ENCODE data around the gene CMYA5.
"Not testable (repeated sequence)": the region's sequence is repeated elsewhere in the genome, so short reads cannot be mapped to it uniquely, and the experiment has no call there.

The CMYA5 gene

GRCh38 chr5:79689541-79690466 is at the start of gene CMYA5:
Gene CMYA5 (plus strand): TSS chr5:79689836. CDS start chr5:79689908, 72 bp downstream.
- no peak for DNase-seq

DNA sequence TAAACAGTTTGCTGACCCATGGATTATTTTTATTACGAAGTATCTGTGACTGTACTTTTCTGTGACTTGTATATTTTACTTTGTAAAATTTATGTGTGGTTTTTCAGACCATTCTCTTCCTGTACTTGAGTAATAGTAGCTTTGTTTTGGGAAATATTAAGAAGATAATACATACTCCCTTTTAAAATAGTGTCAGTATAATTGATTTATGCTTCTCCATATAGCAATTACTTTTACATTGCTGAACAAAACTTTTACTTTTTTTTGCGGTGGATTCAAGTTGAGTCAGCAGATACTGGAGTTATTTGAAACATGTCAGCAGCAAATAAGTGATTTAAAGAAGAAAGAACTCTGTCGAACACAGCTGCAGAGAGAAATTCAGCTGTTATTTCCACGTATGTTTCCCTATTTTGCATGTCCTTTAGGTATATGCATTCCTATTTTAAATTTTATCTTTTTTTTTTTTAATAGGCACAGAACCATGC is 49.0 kb upstream of the CMYA5 start:
- no peak for DNase-seq

- DNase-seq = no peak
Measured at GRCh38 chr5:79641414-79641813, 48.2 kb upstream of the CMYA5 start.

DNA sequence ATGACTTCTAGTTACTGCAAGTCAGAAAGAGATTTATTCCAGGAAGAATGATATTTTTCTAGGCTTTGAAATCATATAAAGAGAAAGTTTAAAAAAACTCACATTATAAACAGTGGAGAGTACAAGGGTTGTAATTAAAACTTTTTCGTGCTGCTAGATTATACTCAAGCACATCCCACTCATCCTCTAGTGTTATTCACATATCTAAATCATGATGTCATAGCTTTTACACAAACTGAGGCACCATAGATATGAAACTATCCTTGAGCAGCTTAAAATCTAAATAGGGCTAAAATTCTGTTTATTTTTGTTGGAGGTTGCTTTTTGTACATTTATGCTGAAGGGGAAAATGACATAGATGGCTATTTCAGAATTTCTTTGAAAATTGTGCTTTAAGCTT is 47.4 kb upstream of the CMYA5 start:
- DNase-seq = no peak

DNA sequence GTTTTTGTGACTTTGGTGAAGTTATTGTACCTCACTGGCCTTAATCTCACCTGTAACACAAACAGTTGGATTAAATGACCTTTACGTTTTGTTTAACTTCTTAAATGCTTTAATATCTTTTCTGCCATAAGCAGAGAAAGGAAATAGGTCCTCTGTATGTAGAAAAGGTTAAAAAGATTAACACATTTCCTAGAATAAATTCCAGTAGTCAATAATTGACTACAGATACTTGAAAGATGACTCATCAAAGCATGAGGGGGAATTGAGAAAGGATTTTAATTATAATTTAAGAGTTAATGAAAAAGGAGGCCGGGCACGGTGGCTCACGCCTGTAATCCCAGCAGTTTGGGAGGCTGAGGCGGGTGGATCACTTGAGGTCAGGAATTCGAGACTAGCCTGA is 35.8 kb upstream of the CMYA5 start:
- no peak for DNase-seq

DNA sequence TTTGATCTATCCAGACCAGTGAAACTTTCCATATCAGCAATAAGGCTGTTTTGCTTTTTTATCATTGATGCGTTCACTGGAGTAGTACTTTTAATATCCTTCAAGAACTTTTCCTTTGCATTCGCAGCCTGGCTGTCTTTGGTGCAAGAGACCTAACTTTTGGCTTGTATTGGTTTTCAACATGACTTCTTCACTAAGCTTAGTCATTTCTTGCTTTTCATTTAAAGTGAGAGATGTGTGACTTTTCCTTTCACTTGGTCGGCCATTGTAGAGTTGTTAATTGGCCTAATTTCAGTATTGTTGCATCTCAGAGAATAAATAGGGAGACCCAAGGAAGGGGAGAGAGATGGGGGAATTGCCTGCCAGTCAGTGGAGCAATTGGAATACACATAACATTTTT is 26.4 kb upstream of the CMYA5 start:
- no peak for DNase-seq

- DNase-seq = no peak
Measured at GRCh38 chr5:79666758-79667157, 22.9 kb upstream of the CMYA5 start.

DNA sequence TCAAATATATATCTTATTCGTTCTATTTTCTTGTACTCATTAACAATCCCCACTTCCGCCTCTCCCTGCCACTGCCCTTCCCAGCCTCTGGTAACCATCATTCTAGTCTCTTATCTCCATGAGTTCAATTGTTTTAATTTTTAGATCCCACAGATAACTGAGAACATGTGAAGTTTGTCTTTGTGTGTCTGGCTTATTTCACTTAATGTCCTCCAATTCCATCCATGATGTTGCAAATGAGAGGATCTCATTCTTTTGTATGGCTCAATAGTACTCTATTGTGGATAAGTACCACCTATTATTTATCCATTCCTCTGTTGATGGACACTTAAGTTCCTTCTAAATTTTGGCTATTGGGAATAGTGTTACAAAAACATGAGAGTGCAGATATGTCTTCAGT is 17.2 kb upstream of the CMYA5 start:
- no peak for DNase-seq

- not testable (repeated sequence) for DNase-seq
Measured at GRCh38 chr5:79676354-79676753, 13.3 kb upstream of the CMYA5 start.

DNA sequence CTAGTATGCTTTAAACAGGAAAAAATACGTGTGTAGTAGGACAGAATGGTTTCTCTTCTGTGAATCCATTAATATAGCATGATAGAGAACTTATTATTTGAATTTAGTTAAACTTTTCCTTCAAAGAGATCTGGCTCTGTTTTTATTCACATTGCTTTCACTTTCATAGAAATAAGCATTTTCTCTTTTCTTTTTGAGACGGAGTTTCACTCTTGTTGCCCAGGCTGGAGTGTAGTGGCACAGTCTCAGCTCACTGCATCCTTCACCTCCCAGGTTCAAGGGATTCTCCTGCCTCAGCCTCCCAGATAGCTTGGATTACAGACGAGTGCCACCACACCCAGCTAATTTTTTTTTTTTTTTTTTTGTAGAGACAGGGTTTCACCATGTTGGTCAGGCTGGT is 7.5 kb upstream of the CMYA5 start:
- DNase-seq = not testable (repeated sequence)

GRCh38 chr5:79684782-79685181 is 4.9 kb upstream of the CMYA5 start:
- DNase-seq = no peak

- no peak for DNase-seq
Measured at GRCh38 chr5:79685627-79686026, 4.0 kb upstream of the CMYA5 start.

GRCh38 chr5:79686799-79687198 is 2.8 kb upstream of the CMYA5 start:
- DNase-seq = no peak

DNA sequence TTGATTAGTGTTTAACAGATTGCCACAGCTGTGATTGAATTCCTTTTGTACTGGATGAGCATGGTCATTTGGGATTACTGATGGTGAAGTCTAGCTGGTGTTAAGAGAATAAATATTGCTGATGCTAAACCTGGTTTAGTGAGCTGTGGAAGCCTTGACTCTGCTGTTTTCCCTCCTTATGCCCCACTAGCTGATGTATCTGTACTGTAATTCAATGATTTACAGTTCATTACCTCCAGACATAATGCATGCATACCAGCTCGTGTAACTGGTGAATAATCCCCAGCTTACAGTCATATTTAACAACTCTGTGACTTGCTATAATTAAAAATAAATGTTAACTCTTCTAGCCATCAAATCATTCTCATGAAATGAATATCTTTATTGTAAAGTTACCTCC is 1.7 kb upstream of the CMYA5 start:
- DNase-seq = no peak

DNA sequence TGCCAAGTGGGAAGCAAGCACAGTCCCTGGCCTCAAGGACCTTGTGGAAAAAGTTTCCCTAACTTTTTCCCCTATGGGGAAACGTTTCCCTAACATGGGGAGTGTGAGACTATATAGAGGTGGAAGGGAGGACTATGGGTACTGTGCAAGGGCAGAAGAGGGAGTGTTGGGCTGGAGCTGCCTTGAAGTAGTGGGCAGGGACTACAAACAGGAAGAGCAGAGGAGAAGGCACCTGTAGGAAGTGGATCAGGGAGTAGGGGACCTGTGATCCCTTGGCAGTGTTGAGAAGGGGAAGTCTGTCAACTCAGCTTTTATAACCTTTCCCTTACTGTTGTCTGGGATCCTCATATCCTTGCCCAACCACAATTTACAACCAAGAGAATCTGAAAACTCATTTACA is 1.4 kb downstream of the CMYA5 start:
- DNase-seq = no peak

DNA sequence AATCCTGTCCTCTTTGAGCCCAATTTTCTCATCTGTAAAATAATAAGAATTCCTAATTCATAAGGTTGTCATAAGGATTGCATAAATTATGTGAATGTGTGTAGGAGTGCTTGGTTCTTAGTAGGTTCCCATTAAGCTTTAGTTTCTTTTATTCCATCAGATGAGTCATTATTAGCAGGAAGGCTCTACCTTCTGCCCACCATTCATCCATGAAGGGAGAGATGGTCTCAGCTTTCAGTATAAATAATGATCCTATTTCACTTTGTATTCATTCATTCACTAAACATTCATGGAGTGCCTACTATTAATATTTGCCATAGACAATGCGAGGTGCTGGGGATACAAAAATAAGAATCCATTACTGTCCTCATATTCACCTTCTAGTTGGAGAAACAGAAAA is 3.0 kb downstream of the CMYA5 start:
- no peak for DNase-seq

DNA sequence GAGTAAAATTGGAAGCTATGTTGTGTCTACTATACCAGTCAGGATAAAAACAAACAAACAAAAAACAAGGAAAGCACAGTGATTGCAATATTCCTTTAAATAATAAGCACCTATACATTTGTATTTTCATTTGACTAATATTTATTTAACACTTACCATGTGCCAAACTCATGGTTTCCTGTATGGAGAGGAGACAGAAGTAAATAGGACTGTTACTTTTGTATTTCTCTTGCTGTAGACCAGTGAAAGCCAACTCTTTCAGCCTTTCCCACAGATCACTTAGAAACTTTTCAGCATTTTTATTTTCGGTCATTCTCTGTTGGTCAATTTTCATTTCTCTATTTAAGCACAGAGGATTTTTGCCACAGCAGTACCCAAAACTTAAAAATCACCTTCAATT is 4.5 kb downstream of the CMYA5 start:
- no peak for DNase-seq

- DNase-seq = no peak
Measured at GRCh38 chr5:79694652-79695051, 5.0 kb downstream of the CMYA5 start.

- DNase-seq = no peak
Measured at GRCh38 chr5:79695526-79695925, 5.9 kb downstream of the CMYA5 start.

DNA sequence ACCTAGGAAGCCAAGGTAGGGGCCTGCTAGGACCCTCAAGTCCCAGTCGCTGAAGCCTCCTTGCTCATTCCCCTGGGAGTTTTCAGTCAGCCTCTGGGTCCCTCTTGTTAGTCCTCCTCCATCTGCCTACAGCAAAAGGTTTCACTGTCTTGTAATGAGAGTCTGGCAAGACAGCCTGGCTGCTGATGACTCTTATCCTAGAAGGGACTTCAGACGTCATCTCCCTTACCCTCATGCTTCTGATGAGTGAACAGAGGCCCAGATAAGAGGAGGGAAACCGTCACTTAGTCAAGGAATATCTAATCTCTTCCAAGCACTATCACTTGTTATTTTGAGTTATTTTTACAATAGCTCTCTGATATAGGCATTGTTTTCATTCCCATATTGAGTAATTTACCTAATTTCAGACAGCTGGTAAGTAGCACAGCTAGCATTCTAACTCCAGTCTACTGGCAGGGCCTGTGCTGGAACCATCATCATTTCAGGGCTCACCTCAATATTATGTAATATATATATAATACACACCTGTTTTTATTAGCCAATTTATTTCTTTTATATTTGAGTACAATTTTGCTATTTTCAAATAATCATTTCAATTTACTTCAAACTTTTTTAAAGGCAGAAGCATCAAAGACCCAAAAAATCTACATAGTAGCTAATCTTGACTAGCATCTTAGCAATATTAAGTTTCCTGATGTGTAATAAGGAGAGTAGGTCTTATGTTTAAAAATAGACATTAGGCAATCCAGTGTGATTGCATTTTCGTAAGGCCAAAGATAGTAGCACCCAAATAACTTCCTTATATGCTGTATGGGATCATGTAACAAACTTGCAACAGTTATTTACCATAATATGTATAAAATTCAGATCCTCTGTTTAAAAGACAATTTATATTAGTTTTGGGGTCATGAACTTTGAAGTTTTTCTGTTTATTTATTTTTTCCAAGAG is 7.9 kb downstream of the CMYA5 start:
- no peak for DNase-seq

DNA sequence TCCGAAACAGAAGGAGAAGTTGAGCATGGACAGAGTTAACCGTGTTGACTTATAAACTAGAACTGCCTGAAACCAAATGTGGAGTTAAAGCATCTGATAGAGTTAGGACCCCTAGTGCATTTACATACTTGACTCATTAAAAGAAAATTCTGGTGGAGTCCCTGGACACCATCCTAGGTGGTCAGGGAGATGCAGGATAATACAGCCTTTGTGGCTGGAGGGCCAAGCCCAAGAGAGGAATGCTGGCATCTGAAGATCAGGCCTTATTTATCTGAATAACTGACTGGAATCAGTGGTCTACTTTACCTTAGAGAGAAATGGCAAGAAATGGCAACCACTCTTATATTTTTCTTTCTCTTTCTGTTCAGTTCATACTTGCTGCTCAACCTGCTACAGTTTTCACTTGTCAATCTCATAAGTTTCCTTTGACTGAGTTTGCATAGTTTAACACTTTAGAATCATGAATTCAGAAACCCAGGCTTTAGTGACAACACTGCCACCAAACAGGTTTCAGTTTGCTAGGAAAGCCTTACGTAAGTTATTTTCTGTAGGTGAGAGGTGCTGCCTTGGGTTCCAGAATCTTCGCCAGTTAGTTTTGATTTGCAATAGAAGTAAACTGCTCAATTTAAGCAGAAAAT is 10.2 kb downstream of the CMYA5 start:
- no peak for DNase-seq

- DNase-seq = peak; percentile 46
Measured at GRCh38 chr5:79702606-79703380, 13.2 kb downstream of the CMYA5 start.

GRCh38 chr5:79703381-79703645 is 13.7 kb downstream of the CMYA5 start:
- DNase-seq = no peak
